HEK293 (cell line): Measurements from ENCODE around the gene PPP1R1B.

Source experiments
- BCL11B ChIP-seq: fragments of 450-650 bp; formaldehyde crosslinking; IDR thresholded peaks from 2 replicates; pipeline ENCODE4 v1.5.1; 2016; ENCODE audit warnings: low read depth, missing biosample characterization, missing genetic modification characterization
- EGR2 ChIP-seq: fragments of 450-650 bp; formaldehyde crosslinking; IDR thresholded peaks from 2 replicates; pipeline ENCODE4 v1.5.1; 2016; ENCODE audit warnings: low read depth, missing biosample characterization, missing genetic modification characterization
- FEZF1 ChIP-seq: fragments of 450-650 bp; formaldehyde crosslinking; IDR thresholded peaks from 2 replicates; pipeline ENCODE4 v1.5.1; 2016; ENCODE audit warnings: missing biosample characterization, missing genetic modification characterization
- GLIS1 ChIP-seq: fragments of 450-650 bp; formaldehyde crosslinking; IDR thresholded peaks from 2 replicates; pipeline ENCODE4 v1.5.1; 2016; ENCODE audit warnings: missing biosample characterization, missing genetic modification characterization
- GLIS2 ChIP-seq: fragments of 450-650 bp; formaldehyde crosslinking; IDR thresholded peaks from 2 replicates; pipeline ENCODE4 v1.5.1; 2016; ENCODE audit warnings: missing biosample characterization, missing genetic modification characterization
- KLF8 ChIP-seq: fragments of 450-650 bp; formaldehyde crosslinking; IDR thresholded peaks from 2 replicates; pipeline ENCODE4 v1.5.1; 2016; ENCODE audit warnings: missing biosample characterization, missing genetic modification characterization
- MEIS1 ChIP-seq: sonication (generic); formaldehyde crosslinking; IDR thresholded peaks from 2 replicates; pipeline ENCODE4 v1.8.1; 2022; ENCODE audit warnings: missing genetic modification reagents, mild to moderate bottlenecking, borderline replicate concordance
- SCRT2 ChIP-seq: fragments of 450-650 bp; formaldehyde crosslinking; IDR thresholded peaks from 2 replicates; pipeline ENCODE4 v1.5.1; 2016; ENCODE audit warnings: missing biosample characterization, missing genetic modification characterization
- ZBTB10 ChIP-seq: fragments of 450-650 bp; formaldehyde crosslinking; IDR thresholded peaks from 2 replicates; pipeline ENCODE4 v1.5.1; 2016; ENCODE audit warnings: missing biosample characterization, missing genetic modification characterization
- ZBTB17 ChIP-seq: fragments of 450-650 bp; formaldehyde crosslinking; IDR thresholded peaks from 2 replicates; pipeline ENCODE4 v1.5.1; 2016; ENCODE audit warnings: missing biosample characterization, missing genetic modification characterization
- ZBTB21 ChIP-seq: fragments of 450-650 bp; formaldehyde crosslinking; IDR thresholded peaks from 2 replicates; pipeline ENCODE4 v1.5.1; 2017; ENCODE audit warnings: missing biosample characterization, missing genetic modification characterization
- ZIC2 ChIP-seq: fragments of 450-650 bp; formaldehyde crosslinking; IDR thresholded peaks from 2 replicates; pipeline ENCODE4 v1.5.1; 2016; ENCODE audit warnings: missing biosample characterization, missing genetic modification characterization
- ZNF155 ChIP-seq: fragments of 450-650 bp; formaldehyde crosslinking; IDR thresholded peaks from 2 replicates; pipeline ENCODE4 v1.5.1; 2016; ENCODE audit warnings: missing biosample characterization, missing genetic modification characterization
- ZNF239 ChIP-seq: fragments of 450-650 bp; formaldehyde crosslinking; IDR thresholded peaks from 2 replicates; pipeline ENCODE4 v1.5.1; 2016; ENCODE audit warnings: missing biosample characterization, missing genetic modification characterization
- ZNF335 ChIP-seq: fragments of 450-650 bp; formaldehyde crosslinking; conservative IDR thresholded peaks from 2 replicates; pipeline ENCODE4 v1.5.1; 2016; ENCODE audit warnings: missing biosample characterization, missing genetic modification characterization
- ZNF350 ChIP-seq: fragments of 450-650 bp; formaldehyde crosslinking; IDR thresholded peaks from 2 replicates; pipeline ENCODE4 v1.5.0; 2017; ENCODE audit warnings: missing biosample characterization, mild to moderate bottlenecking, missing genetic modification characterization
- ZNF354C ChIP-seq: fragments of 450-650 bp; formaldehyde crosslinking; IDR thresholded peaks from 2 replicates; pipeline ENCODE4 v1.5.1; 2016; ENCODE audit warnings: missing biosample characterization, missing genetic modification characterization, low read depth, borderline replicate concordance
- ZNF366 ChIP-seq: fragments of 450-650 bp; formaldehyde crosslinking; conservative IDR thresholded peaks from 2 replicates; pipeline ENCODE4 v1.5.1; 2016; ENCODE audit warnings: missing biosample characterization, missing genetic modification characterization
- ZNF426 ChIP-seq: fragments of 450-650 bp; formaldehyde crosslinking; IDR thresholded peaks from 2 replicates; pipeline ENCODE4 v1.5.1; 2017; ENCODE audit warnings: missing biosample characterization, missing genetic modification characterization, mild to moderate bottlenecking, inconsistent platforms, moderate library complexity
- ZNF558 ChIP-seq: fragments of 450-650 bp; formaldehyde crosslinking; IDR thresholded peaks from 2 replicates; pipeline ENCODE4 v1.5.1; 2016; ENCODE audit warnings: missing biosample characterization, missing genetic modification characterization
- ZNF571 ChIP-seq: fragments of 450-650 bp; formaldehyde crosslinking; IDR thresholded peaks from 2 replicates; pipeline ENCODE4 v1.5.0; 2017; ENCODE audit warnings: missing biosample characterization, missing genetic modification characterization
- ZNF629 ChIP-seq: fragments of 450-650 bp; formaldehyde crosslinking; IDR thresholded peaks from 2 replicates; pipeline ENCODE4 v1.5.1; 2017; ENCODE audit warnings: missing biosample characterization, missing genetic modification characterization
- ZNF677 ChIP-seq: fragments of 450-650 bp; IDR thresholded peaks from 2 replicates; pipeline ENCODE4 v1.5.0; 2018; ENCODE audit warnings: missing biosample characterization, mild to moderate bottlenecking, missing genetic modification characterization, moderate library complexity
- ZNF701 ChIP-seq: fragments of 450-650 bp; formaldehyde crosslinking; IDR thresholded peaks from 2 replicates; pipeline ENCODE4 v1.5.1; 2016; ENCODE audit warnings: missing biosample characterization, missing genetic modification characterization
- ZNF707 ChIP-seq: fragments of 450-650 bp; formaldehyde crosslinking; IDR thresholded peaks from 2 replicates; pipeline ENCODE4 v1.5.1; 2016; ENCODE audit warnings: missing biosample characterization, missing genetic modification characterization
- ZNF768 ChIP-seq: fragments of 450-650 bp; formaldehyde crosslinking; IDR thresholded peaks from 2 replicates; pipeline ENCODE4 v1.5.1; 2018; ENCODE audit warnings: missing biosample characterization, mild to moderate bottlenecking, missing genetic modification characterization
- ZNF837 ChIP-seq: fragments of 450-650 bp; formaldehyde crosslinking; IDR thresholded peaks from 2 replicates; pipeline ENCODE4 v1.5.1; 2016; ENCODE audit warnings: missing biosample characterization, missing genetic modification characterization
- ZSCAN30 ChIP-seq: fragments of 450-650 bp; IDR thresholded peaks from 2 replicates; pipeline ENCODE4 v1.5.1; 2018; ENCODE audit warnings: missing biosample characterization, mild to moderate bottlenecking, missing genetic modification characterization, moderate library complexity
- TF ChIP-seq, protein P1 (sequence below): fragments of 450-650 bp; formaldehyde crosslinking; IDR thresholded peaks from 2 replicates; pipeline ENCODE4 v1.5.1; 2016; ENCODE audit warnings: missing biosample characterization, missing genetic modification characterization
- TF ChIP-seq, protein P2 (sequence below): fragments of 450-650 bp; formaldehyde crosslinking; IDR thresholded peaks from 2 replicates; pipeline ENCODE4 v1.5.1; 2016; ENCODE audit warnings: missing biosample characterization, missing genetic modification characterization
- TF ChIP-seq, protein P3 (sequence below): fragments of 450-650 bp; formaldehyde crosslinking; IDR thresholded peaks from 2 replicates; pipeline ENCODE4 v1.5.1; 2016; ENCODE audit warnings: missing biosample characterization, missing genetic modification characterization
- TF ChIP-seq, protein P4 (sequence below): fragments of 450-650 bp; formaldehyde crosslinking; IDR thresholded peaks from 2 replicates; pipeline ENCODE4 v1.5.1; 2016; ENCODE audit warnings: missing biosample characterization, missing genetic modification characterization

Gene PPP1R1B

DNA sequence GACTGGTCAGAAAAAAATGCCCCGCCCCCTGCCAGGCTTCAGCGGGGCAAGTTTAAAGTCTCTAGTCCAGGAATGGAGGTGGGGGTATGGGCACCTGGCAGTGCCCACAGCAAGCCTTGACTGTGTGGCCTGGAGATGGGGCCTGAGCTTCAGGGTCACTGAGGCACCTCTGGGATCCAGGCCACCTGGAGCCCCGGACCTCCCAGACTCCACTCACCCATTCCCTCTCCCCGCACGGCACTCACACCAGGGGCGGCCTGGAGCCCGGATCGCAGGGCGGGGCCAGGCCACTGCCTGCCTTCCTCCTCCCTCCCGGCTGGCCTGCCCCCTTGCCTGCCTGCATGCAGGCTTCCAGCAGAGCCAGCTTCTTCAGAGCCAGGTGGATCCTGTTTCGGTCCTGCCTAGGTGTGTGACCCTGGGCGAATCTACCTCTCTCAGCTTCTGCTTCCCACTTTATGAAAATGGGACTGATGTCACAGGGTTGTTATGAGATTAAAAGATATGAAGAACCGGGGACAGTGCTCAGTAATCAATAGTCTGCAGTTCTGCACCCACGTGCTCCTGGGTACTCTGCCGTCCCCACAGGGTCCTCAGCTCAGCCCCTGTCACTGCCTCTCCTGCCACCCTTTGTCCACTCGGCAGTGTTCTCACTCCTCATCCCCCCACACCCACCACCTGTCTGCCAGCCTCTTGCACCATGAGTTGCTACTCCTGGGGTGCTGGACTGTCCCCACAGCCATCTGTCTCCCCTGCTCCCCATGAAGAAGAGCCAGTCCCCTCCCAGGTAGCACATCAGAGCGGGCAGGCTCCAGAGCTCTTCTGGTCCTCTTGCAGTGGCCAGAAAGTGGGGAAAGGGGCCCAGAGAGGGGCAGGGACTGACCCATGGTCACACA is 37.2 kb downstream of the PPP1R1B start (continued):
- no peak for TF ChIP-seq ZNF677
- 0 out of 2 replicates have a peak, but pooled peaks have one; percentile 22 for TF ChIP-seq KLF8 (tag by site-specific recombination)
- no peak for TF ChIP-seq ZNF837 (tag by site-specific recombination)
- TF ChIP-seq GLIS2: peak; percentile 86
- TF ChIP-seq ZBTB10: 0 out of 2 replicates have a peak, but pooled peaks have one; percentile 20
- TF ChIP-seq ZBTB17 (tag by site-specific recombination): peak; percentile 78
- TF ChIP-seq ZSCAN30 (tag by site-specific recombination): peak; percentile 92
- no peak for TF ChIP-seq ZNF350
- TF ChIP-seq GLIS1: peak; percentile 94
- no peak for TF ChIP-seq ZNF558
- no peak for TF ChIP-seq EGR2 (tag by site-specific recombination)
- TF ChIP-seq ZBTB21: no peak
- TF ChIP-seq, protein P1, sequence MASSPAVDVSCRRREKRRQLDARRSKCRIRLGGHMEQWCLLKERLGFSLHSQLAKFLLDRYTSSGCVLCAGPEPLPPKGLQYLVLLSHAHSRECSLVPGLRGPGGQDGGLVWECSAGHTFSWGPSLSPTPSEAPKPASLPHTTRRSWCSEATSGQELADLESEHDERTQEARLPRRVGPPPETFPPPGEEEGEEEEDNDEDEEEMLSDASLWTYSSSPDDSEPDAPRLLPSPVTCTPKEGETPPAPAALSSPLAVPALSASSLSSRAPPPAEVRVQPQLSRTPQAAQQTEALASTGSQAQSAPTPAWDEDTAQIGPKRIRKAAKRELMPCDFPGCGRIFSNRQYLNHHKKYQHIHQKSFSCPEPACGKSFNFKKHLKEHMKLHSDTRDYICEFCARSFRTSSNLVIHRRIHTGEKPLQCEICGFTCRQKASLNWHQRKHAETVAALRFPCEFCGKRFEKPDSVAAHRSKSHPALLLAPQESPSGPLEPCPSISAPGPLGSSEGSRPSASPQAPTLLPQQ (tag by site-specific recombination): no peak
- peak; percentile 93; the same call in 1 of the 2 replicates for TF ChIP-seq ZNF768 (tag by site-specific recombination)
- TF ChIP-seq SCRT2 (tag by site-specific recombination): no peak
- TF ChIP-seq BCL11B (tag by site-specific recombination): peak; percentile 35; the same call in 1 of the 2 replicates
- no peak for TF ChIP-seq ZNF354C
- TF ChIP-seq, protein P2, sequence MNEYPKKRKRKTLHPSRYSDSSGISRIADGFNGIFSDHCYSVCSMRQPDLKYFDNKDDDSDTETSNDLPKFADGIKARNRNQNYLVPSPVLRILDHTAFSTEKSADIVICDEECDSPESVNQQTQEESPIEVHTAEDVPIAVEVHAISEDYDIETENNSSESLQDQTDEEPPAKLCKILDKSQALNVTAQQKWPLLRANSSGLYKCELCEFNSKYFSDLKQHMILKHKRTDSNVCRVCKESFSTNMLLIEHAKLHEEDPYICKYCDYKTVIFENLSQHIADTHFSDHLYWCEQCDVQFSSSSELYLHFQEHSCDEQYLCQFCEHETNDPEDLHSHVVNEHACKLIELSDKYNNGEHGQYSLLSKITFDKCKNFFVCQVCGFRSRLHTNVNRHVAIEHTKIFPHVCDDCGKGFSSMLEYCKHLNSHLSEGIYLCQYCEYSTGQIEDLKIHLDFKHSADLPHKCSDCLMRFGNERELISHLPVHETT (tag by site-specific recombination): no peak
- no peak for TF ChIP-seq FEZF1 (tag by site-specific recombination)
- TF ChIP-seq ZNF571 (tag by site-specific recombination): no peak
- TF ChIP-seq ZIC2: peak; percentile 84
- no peak for TF ChIP-seq ZNF239
- no peak for TF ChIP-seq MEIS1 (CRISPR knock-in tag)
- no peak for TF ChIP-seq ZNF155 (tag by site-specific recombination)
- TF ChIP-seq ZNF701 (tag by site-specific recombination): no peak
- TF ChIP-seq, protein P3, sequence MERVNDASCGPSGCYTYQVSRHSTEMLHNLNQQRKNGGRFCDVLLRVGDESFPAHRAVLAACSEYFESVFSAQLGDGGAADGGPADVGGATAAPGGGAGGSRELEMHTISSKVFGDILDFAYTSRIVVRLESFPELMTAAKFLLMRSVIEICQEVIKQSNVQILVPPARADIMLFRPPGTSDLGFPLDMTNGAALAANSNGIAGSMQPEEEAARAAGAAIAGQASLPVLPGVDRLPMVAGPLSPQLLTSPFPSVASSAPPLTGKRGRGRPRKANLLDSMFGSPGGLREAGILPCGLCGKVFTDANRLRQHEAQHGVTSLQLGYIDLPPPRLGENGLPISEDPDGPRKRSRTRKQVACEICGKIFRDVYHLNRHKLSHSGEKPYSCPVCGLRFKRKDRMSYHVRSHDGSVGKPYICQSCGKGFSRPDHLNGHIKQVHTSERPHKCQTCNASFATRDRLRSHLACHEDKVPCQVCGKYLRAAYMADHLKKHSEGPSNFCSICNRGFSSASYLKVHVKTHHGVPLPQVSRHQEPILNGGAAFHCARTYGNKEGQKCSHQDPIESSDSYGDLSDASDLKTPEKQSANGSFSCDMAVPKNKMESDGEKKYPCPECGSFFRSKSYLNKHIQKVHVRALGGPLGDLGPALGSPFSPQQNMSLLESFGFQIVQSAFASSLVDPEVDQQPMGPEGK (tag by site-specific recombination): peak; percentile 79
- peak; percentile 98 for TF ChIP-seq ZNF335 (tag by site-specific recombination)
- TF ChIP-seq, protein P4, sequence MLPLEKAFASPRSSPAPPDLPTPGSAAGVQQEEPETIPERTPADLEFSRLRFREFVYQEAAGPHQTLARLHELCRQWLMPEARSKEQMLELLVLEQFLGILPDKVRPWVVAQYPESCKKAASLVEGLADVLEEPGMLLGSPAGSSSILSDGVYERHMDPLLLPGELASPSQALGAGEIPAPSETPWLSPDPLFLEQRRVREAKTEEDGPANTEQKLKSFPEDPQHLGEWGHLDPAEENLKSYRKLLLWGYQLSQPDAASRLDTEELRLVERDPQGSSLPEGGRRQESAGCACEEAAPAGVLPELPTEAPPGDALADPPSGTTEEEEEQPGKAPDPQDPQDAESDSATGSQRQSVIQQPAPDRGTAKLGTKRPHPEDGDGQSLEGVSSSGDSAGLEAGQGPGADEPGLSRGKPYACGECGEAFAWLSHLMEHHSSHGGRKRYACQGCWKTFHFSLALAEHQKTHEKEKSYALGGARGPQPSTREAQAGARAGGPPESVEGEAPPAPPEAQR: no peak
- no peak for TF ChIP-seq ZNF707
- TF ChIP-seq ZNF629 (tag by site-specific recombination): no peak
- no peak for TF ChIP-seq ZNF426 (tag by site-specific recombination)
- TF ChIP-seq ZNF366 (tag by site-specific recombination): no peak
